PC-3 (cell line): Measurements from ENCODE around the gene PPIP5K1.

Experiments used
- EZH2 ChIP-seq: fragments of 300-600 bp; sonication (generic); IDR thresholded peaks from one replicate; pipeline ENCODE4 v1.6.1; 2017; ENCODE audit warnings: antibody characterized with exemption, mild to moderate bottlenecking, low read length; ENCODE audit not compliant: unreplicated experiment
- EZH2phosphoT487 ChIP-seq: fragments of 300-600 bp; sonication (generic); IDR thresholded peaks from 2 replicates; pipeline ENCODE4 v1.6.1; 2018; ENCODE audit warnings: mild to moderate bottlenecking, antibody characterized with exemption, low read length, borderline replicate concordance
- TF ChIP-seq, protein P1 (sequence below): fragments of 300-600 bp; sonication (generic); conservative IDR thresholded peaks from 2 replicates; pipeline ENCODE4 v1.5.1; 2017; ENCODE audit warnings: antibody characterized with exemption, low read depth, mild to moderate bottlenecking, low read length

- TF ChIP-seq, protein P1, sequence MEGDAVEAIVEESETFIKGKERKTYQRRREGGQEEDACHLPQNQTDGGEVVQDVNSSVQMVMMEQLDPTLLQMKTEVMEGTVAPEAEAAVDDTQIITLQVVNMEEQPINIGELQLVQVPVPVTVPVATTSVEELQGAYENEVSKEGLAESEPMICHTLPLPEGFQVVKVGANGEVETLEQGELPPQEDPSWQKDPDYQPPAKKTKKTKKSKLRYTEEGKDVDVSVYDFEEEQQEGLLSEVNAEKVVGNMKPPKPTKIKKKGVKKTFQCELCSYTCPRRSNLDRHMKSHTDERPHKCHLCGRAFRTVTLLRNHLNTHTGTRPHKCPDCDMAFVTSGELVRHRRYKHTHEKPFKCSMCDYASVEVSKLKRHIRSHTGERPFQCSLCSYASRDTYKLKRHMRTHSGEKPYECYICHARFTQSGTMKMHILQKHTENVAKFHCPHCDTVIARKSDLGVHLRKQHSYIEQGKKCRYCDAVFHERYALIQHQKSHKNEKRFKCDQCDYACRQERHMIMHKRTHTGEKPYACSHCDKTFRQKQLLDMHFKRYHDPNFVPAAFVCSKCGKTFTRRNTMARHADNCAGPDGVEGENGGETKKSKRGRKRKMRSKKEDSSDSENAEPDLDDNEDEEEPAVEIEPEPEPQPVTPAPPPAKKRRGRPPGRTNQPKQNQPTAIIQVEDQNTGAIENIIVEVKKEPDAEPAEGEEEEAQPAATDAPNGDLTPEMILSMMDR: no peak
- TF ChIP-seq EZH2: no peak
- TF ChIP-seq EZH2phosphoT487: no peak
Observed at GRCh38 chr15:43499635-43500034, 90.4 kb downstream of the PPIP5K1 start.
